Thyroid gland (tissue), 4 donors: ENCODE results near the gene SAP30L. TPM values are rescaled to one million over a fixed set of nuclear protein-coding genes. Genes with fewer than 3 reads are reported as not detected.

Experiments
- DNase-seq, 2 donors: peaks; one replicate each; pipeline ENCODE4 v3.0.0-alpha.2; 2019
- H3K27ac ChIP-seq, 3 donors: fragments of 200-600 bp; sonication (generic); 1 replicate in 2 of 3; 2 replicates in 1 of 3; pipeline ENCODE4 v1.5.1; 2016 to 2019; ENCODE audit warnings: mild to moderate bottlenecking in 1 of 3, moderate library complexity in 1 of 3
- H3K27me3 ChIP-seq: fragments of 200-600 bp; sonication (generic); one replicate; pipeline ENCODE4 v1.5.1; 2019
- H3K36me3 ChIP-seq, 2 donors: fragments of 200-600 bp; sonication (generic); one replicate each; pipeline ENCODE4 v1.5.1; 2016 to 2019
- H3K4me1 ChIP-seq, 2 donors: fragments of 200-600 bp; sonication (generic); one replicate each; pipeline ENCODE4 v1.5.1; 2017 to 2019
- H3K4me3 ChIP-seq, 3 donors: fragments of 200-600 bp; sonication (generic); replicated peaks in 1 of 3; 1 replicate in 2 of 3; 2 replicates in 1 of 3; pipeline ENCODE4 v1.5.1; 2016; ENCODE audit warnings: mild to moderate bottlenecking in 1 of 3
- H3K9me3 ChIP-seq: fragments of 200-600 bp; sonication (generic); one replicate; pipeline ENCODE4 v1.5.1; 2017
- POLR2A ChIP-seq, 2 donors: fragments of 450-650 bp; IDR thresholded peaks; one replicate each; pipeline ENCODE4 v1.6.1; 2017; ENCODE audit warnings: antibody characterized with exemption in 2 of 2, mild to moderate bottlenecking in 2 of 2, moderate library complexity in 1 of 2
- WGBS, 2 donors: methylation state at CpG; one replicate each; pipeline ENCODE4 v1.1.5; 2017; 5-methylcytosine and 5-hydroxymethylcytosine counted together
- intact Hi-C: fragments of 100-400 bp; cut with DNase I; formaldehyde crosslinking; loops from one replicate; pipeline ENCODE4 v1.15.1; 2023
- total RNA-seq, 4 donors: library from RNA; depleted of rRNA; stranded (reverse); fragments of >200 nt; gene quantifications; one replicate each; pipeline ENCODE4 v1.2.3, GENCODE V29; 2016
- TF ChIP-seq, protein P1 (sequence below), 6 experiments: fragments of 200-600 bp in 3 of 6; fragments of 450-650 bp in 3 of 6; sonication (generic) in 3 of 6; IDR thresholded peaks; one replicate each; pipeline ENCODE4 v1.5.1; 2016 to 2019; ENCODE audit warnings: antibody characterized with exemption in 6 of 6, mild to moderate bottlenecking in 2 of 6, inconsistent platforms in 1 of 6, moderate library complexity in 1 of 6

Gene SAP30L
- total RNA-seq, 4 donors from 2014 or later = 26.2 to 37.9 (median 31.2) TPM

DNA sequence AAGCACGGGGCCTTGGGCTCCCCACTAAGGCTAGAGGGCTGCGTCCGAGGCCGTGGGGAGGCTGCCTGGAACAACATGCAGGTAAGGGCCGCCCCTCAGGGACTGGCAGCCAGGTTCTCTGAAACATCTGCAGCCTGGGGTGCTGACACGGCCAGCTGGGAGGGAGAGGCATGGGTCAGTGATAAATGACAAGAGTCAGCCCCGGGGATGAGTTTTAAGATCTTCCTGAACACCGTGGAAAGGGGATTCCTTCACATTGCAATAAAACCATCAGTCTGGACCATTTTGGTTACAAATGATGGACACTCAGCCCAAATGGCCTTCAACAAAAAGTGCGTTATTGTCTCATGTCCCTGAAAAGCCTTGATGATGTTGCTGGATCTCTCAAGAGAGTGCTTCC is 32.9 kb upstream of the SAP30L start:
- H3K27ac ChIP-seq = no peak overlapping the region
- TF ChIP-seq POLR2A (IDR thresholded peaks at IDR 0.05) = no peak
- TF ChIP-seq, protein P1, sequence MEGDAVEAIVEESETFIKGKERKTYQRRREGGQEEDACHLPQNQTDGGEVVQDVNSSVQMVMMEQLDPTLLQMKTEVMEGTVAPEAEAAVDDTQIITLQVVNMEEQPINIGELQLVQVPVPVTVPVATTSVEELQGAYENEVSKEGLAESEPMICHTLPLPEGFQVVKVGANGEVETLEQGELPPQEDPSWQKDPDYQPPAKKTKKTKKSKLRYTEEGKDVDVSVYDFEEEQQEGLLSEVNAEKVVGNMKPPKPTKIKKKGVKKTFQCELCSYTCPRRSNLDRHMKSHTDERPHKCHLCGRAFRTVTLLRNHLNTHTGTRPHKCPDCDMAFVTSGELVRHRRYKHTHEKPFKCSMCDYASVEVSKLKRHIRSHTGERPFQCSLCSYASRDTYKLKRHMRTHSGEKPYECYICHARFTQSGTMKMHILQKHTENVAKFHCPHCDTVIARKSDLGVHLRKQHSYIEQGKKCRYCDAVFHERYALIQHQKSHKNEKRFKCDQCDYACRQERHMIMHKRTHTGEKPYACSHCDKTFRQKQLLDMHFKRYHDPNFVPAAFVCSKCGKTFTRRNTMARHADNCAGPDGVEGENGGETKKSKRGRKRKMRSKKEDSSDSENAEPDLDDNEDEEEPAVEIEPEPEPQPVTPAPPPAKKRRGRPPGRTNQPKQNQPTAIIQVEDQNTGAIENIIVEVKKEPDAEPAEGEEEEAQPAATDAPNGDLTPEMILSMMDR (IDR thresholded peaks at IDR 0.05) = no peak
- H3K36me3 ChIP-seq = peaks cover 4 to 15% of the 10 kb centered on the region in 2 donors
- H3K4me1 ChIP-seq = no peaks in the 10 kb centered on the region
- no peak for DNase-seq
- intact Hi-C loops = no loop called here
- H3K27me3 ChIP-seq = no peaks in the 10 kb centered on the region
- 85 to 93% methylated on average over 9 of the region's 9 CpGs for WGBS, 2 donors
- H3K4me3 ChIP-seq = no peak overlapping the region
- H3K9me3 ChIP-seq = no peaks in the 10 kb centered on the region

- H3K27ac ChIP-seq = no peak overlapping the region
- no peaks in the 10 kb centered on the region for H3K27me3 ChIP-seq
- intact Hi-C loops = no loop called here
- H3K36me3 ChIP-seq = peaks cover 5 to 21% of the 10 kb centered on the region in 2 donors
- no peak for DNase-seq
- no peaks in the 10 kb centered on the region for H3K4me1 ChIP-seq
- TF ChIP-seq, protein P1 (IDR thresholded peaks at IDR 0.05) = no peak
- TF ChIP-seq POLR2A (IDR thresholded peaks at IDR 0.05) = no peak
- H3K4me3 ChIP-seq = no peak overlapping the region
- 86 to 87% methylated on average over 6 of the region's 6 CpGs for WGBS, 2 donors
- H3K9me3 ChIP-seq = no peaks in the 10 kb centered on the region
These were observed 30.7 kb upstream of the SAP30L start for GRCh38 chr5:154415114-154415513.

DNA sequence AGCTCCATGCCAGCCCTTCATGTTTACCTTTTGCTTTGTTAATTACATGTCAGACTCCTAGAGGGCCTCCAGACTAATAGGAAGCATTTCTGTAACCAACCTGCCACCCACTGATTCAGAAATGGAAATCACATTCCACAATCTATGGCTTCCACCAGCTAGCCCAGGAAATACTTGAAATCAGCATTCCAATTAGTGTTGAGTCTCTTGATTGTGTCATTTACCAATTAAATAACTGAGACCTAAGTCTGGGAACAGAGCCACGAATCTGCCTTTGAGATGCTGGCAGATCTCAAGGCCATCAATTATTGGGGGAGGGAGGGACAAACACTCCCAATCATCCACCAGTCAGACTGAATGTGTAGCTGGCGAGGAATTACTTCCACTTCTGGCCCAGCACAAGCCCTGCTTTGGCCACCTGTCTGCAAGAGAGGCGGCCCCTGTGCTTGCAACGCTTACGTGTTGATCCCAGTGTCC is 27.4 kb upstream of the SAP30L start:
- DNase-seq = no peak
- H3K36me3 ChIP-seq = peaks cover 5 to 18% of the 10 kb centered on the region in 2 donors
- no peaks in the 10 kb centered on the region for H3K4me1 ChIP-seq
- no peaks in the 10 kb centered on the region for H3K9me3 ChIP-seq
- no peak for TF ChIP-seq POLR2A (IDR thresholded peaks at IDR 0.05)
- TF ChIP-seq, protein P1 (IDR thresholded peaks at IDR 0.05) = no peak
- no peak overlapping the region for H3K4me3 ChIP-seq
- no peaks in the 10 kb centered on the region for H3K27me3 ChIP-seq
- 94 to 99% methylated on average over 5 of the region's 5 CpGs for WGBS, 2 donors
- intact Hi-C loops = no loop called here
- H3K27ac ChIP-seq = no peak overlapping the region

GRCh38 chr5:154419236-154419635 is 26.6 kb upstream of the SAP30L start:
- Histone ChIP-seq H3K9me3 (no peaks in the 10 kb centered on the region), H3K4me1 (no peaks in the 10 kb centered on the region), H3K27ac (no peak overlapping the region), H3K27me3 (no peaks in the 10 kb centered on the region), H3K36me3 (peaks cover 5 to 18% of the 10 kb centered on the region in 2 donors), H3K4me3 (no peak overlapping the region)
- no peak for TF ChIP-seq POLR2A (IDR thresholded peaks at IDR 0.05)
- TF ChIP-seq, protein P1 (IDR thresholded peaks at IDR 0.05) = no peak
- DNase-seq = no peak
- intact Hi-C loops = no loop called here
- WGBS, 2 donors = 89% methylated on average over 6 to 7 of the region's 7 CpGs

DNA sequence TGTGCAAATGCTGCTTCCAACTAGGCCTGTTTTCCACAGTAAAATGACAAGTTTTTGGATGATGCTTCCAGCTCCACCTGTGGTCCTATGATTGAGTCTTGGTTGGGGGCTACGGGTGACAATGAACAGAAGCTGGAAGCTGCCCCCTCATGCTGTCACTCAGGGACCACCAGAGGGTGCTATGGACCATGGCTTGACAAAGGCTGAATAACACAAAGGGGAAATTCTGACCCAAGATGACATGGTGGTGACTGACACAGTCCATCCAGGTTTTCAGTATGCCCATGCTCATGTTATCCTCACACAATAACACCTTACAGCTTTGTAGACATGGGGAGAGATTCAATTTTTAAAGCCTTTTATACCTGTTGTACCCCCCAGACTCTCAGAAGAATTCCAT is 23.9 kb upstream of the SAP30L start:
- WGBS, 2 donors = 63 to 71% methylated on average over 1 of the region's 1 CpG
- peaks cover 5 to 13% of the 10 kb centered on the region in 2 donors for H3K36me3 ChIP-seq
- H3K9me3 ChIP-seq = no peaks in the 10 kb centered on the region
- H3K27ac ChIP-seq = no peak overlapping the region
- TF ChIP-seq POLR2A (IDR thresholded peaks at IDR 0.05) = no peak
- TF ChIP-seq, protein P1 (IDR thresholded peaks at IDR 0.05) = peak in 1 of 6 experiments; percentile 18
- H3K4me1 ChIP-seq = no peaks in the 10 kb centered on the region
- intact Hi-C loops = no loop called here
- DNase-seq = no peak
- no peak overlapping the region for H3K4me3 ChIP-seq
- H3K27me3 ChIP-seq = no peaks in the 10 kb centered on the region
